K562 (cell line): ENCODE measurements around the gene RABEPK. TPM values are rescaled to one million over a fixed set of nuclear protein-coding genes. Genes with fewer than 3 reads are reported as not detected.
A peak's percentile ranks its signal among the peaks of the same experiment; 100 is the strongest.

Source experiments
- HNRNPK ChIP-seq: fragments of 200-400 bp; formaldehyde crosslinking; IDR thresholded peaks from one replicate; pipeline ENCODE4 v1.6.1; 2018; ENCODE audit warnings: mild to moderate bottlenecking, low read depth, low read length; ENCODE audit not compliant: poor library complexity, severe bottlenecking
- MBD1 ChIP-seq: fragments of 250-450 bp; sonication (Bioruptor Pico); IDR thresholded peaks from 2 replicates; pipeline ENCODE4 v1.8.0; 2022; ENCODE audit warnings: inconsistent platforms
- NFXL1 ChIP-seq: fragments of 450-650 bp; formaldehyde crosslinking; IDR thresholded peaks from 2 replicates; pipeline ENCODE4 v1.4.0; 2021; ENCODE audit warnings: mild to moderate bottlenecking
- NUFIP1 ChIP-seq: fragments of 450-650 bp; IDR thresholded peaks from 2 replicates; pipeline ENCODE4 v1.6.1; 2018; ENCODE audit not compliant: partially characterized antibody
- PTRF ChIP-seq: fragments of 450-650 bp; IDR thresholded peaks from 2 replicates; pipeline ENCODE4 v1.6.1; 2016; ENCODE audit warnings: mild to moderate bottlenecking, missing genetic modification characterization, missing compliant biosample characterization
- RB1 ChIP-seq: fragments of 450-650 bp; IDR thresholded peaks from 2 replicates; pipeline ENCODE4 v1.6.1; 2017; ENCODE audit warnings: low read depth, mild to moderate bottlenecking
- RFX7 ChIP-seq: fragments of 250-450 bp; sonication (Bioruptor Pico); IDR thresholded peaks from 2 replicates; pipeline ENCODE4 v1.5.1; 2021; ENCODE audit warnings: mild to moderate bottlenecking
- SNRNP70 ChIP-seq: fragments of 200-400 bp; formaldehyde crosslinking; optimal IDR thresholded peaks from 2 replicates; pipeline ENCODE3; 2017; ENCODE audit warnings: low read depth, low read length
- ZBTB34 ChIP-seq: fragments of 250-450 bp; sonication (Bioruptor Pico); IDR thresholded peaks from 2 replicates; pipeline ENCODE4 v1.8.0; 2021; ENCODE audit warnings: mild to moderate bottlenecking, moderate library complexity
- ZNF318 ChIP-seq, 2 experiments: fragments of 450-650 bp; IDR thresholded peaks; 2 replicates each; pipeline ENCODE4 v1.6.1; 2016; ENCODE audit warnings: mild to moderate bottlenecking in 2 of 2, borderline replicate concordance in 1 of 2, low read depth in 1 of 2, moderate library complexity in 1 of 2
- ZNF408 ChIP-seq: fragments of 250-450 bp; sonication (Bioruptor Pico); IDR thresholded peaks from 2 replicates; pipeline ENCODE4 v1.4.0; 2020; ENCODE audit warnings: low read depth, mild to moderate bottlenecking, moderate library complexity
- ZNF512 ChIP-seq: IDR thresholded peaks from 2 replicates; pipeline ENCODE4 v1.6.1; 2016; ENCODE audit warnings: missing genetic modification characterization, missing compliant biosample characterization
- ZNF551 ChIP-seq: fragments of 250-450 bp; sonication (Bioruptor Pico); IDR thresholded peaks from 2 replicates; pipeline ENCODE4 v1.5.0; 2021; ENCODE audit warnings: mild to moderate bottlenecking, moderate library complexity
- ZNF699 ChIP-seq: fragments of 250-450 bp; sonication (Bioruptor Pico); IDR thresholded peaks from 2 replicates; pipeline ENCODE4 v1.8.0; 2021; ENCODE audit warnings: mild to moderate bottlenecking, moderate library complexity; ENCODE audit not compliant: insufficient replicate concordance
- ZNF75A ChIP-seq: fragments of 450-650 bp; formaldehyde crosslinking; IDR thresholded peaks from 2 replicates; pipeline ENCODE4 v1.4.0; 2020; ENCODE audit warnings: mild to moderate bottlenecking
- polyA plus RNA-seq, 8 experiments: library from polyadenylated mRNA; depleted of rRNA in 4 of 8; stranded (reverse) in 5 of 8; unstranded in 3 of 8; fragments of >200 nt; fragmentation: Nextera tagmentation in 2 of 8; fragmentation: Illumina TruSeq in 1 of 8; extraction: Ambion mirVana in 2 of 8; extraction: Trizol in 1 of 8; gene quantifications; 2 replicates each; pipeline versions ENCODE4 v1.2.1 to v1.2.3, GENCODE V29; 2011 to 2014; ENCODE audit warnings: inconsistent platforms in 1 of 8, missing spikeins in 1 of 8
- total RNA-seq, 7 experiments: library from RNA; depleted of rRNA in 6 of 7; stranded (reverse); fragments of >200 nt in 6 of 7; fragmentation: Illumina TruSeq in 2 of 7; extraction: Trizol in 2 of 7; gene quantifications; 2 replicates each; pipeline versions ENCODE4 v1.2.1 to v1.2.3, GENCODE V29; 2011 to 2021; ENCODE audit warnings: low replicate concordance in 1 of 7

The RABEPK gene
- total and polyA plus RNA-seq, 9 of the 15 experiments (the other 6 are each of a cell fraction or from before 2014, with no cell fraction given), result 38.3 to 113 (median 52.8) TPM

GRCh38 chr9:125261501-125262293 is 61.4 kb downstream of the RABEPK start, which contains the start of gene GAPVD1 (continued):
- TF ChIP-seq ZNF408 (CRISPR knock-in tag), result no peak
- no peak for TF ChIP-seq NUFIP1
- no peak for TF ChIP-seq ZNF551 (CRISPR knock-in tag)
- peak; percentile 95 for TF ChIP-seq RB1
- no peak for TF ChIP-seq SNRNP70
- TF ChIP-seq HNRNPK, result no peak
- no peak for TF ChIP-seq ZNF75A (CRISPR knock-in tag)
- no peak for TF ChIP-seq ZNF699 (CRISPR knock-in tag)
- no peak for TF ChIP-seq MBD1
- no peak for TF ChIP-seq PTRF (tag)
- no peak for TF ChIP-seq ZNF512 (tag)
- TF ChIP-seq ZNF318 (IDR thresholded peaks at IDR 0.05; ENCODE audit: borderline replicate concordance in 1 of 2, low read depth in 1 of 2), result no peak
- no peak for TF ChIP-seq ZBTB34 (CRISPR knock-in tag)
- TF ChIP-seq NFXL1 (CRISPR knock-in tag), result no peak
- TF ChIP-seq RFX7 (CRISPR knock-in tag), result no peak
